ENCODE results near the gene SALL1.

Gene SALL1

GRCh38 chr16:51144203-51144602, 6.9 kb downstream of the SALL1 start:
- H3K9ac ChIP-seq (ENCODE audit: low read length): no peak overlapping the region
- H3K4me3 ChIP-seq (ENCODE audit: low read length): no peak overlapping the region
- peaks cover 11% of the 10 kb centered on the region for H3K36me3 ChIP-seq (ENCODE audit: control insufficient read depth, insufficient read depth, low read length)
- H3K79me1 ChIP-seq (ENCODE audit: low read length): peaks cover 22% of the 10 kb centered on the region
- no peak overlapping the region for H2BK5ac ChIP-seq (ENCODE audit: low read length)
- H3K79me2 ChIP-seq (ENCODE audit: control insufficient read depth, insufficient read depth, low read length): peaks cover 78% of the 10 kb centered on the region
- H3K27me3 ChIP-seq (ENCODE audit: insufficient read depth, low read length, poor library complexity): no peaks in the 10 kb centered on the region
- H3K4me1 ChIP-seq (ENCODE audit: control insufficient read depth, low read depth, low read length): peaks cover 7% of the 10 kb centered on the region
- H3K27ac ChIP-seq (ENCODE audit: low read depth, low read length): no peak overlapping the region
- H3K56ac ChIP-seq (ENCODE audit: low read length): no peak overlapping the region
- no peak overlapping the region for H4K8ac ChIP-seq (ENCODE audit: low read depth, low read length)
- H3K18ac ChIP-seq (ENCODE audit: low read length): no peak overlapping the region
- no peak overlapping the region for H2BK15ac ChIP-seq (replicated peaks; ENCODE audit: low read depth)
- DNase-seq: no peak
- H4K5ac ChIP-seq (ENCODE audit: low read length): no peak overlapping the region
- no peak overlapping the region for H2BK120ac ChIP-seq (ENCODE audit: low read depth, low read length)
- H3K4me2 ChIP-seq (ENCODE audit: low read length): no peak overlapping the region
- H3K4ac ChIP-seq (ENCODE audit: low read depth, low read length): no peak overlapping the region
- no peak overlapping the region for H2AK5ac ChIP-seq (ENCODE audit: low read length)
- H3K23ac ChIP-seq (ENCODE audit: low read length): no peak overlapping the region
- WGBS (ENCODE audit: extremely low coverage, insufficient coverage, low lambda C conversion rate): no CpG with 5 or more reads among the region's 1 CpG

- Histone ChIP-seq H3K79me2 (ENCODE audit: control insufficient read depth, insufficient read depth, low read length) (peaks cover 77% of the 10 kb centered on the region), H2BK5ac (ENCODE audit: low read length) (no peak overlapping the region), H3K4me3 (ENCODE audit: low read length) (no peak overlapping the region), H3K27ac (ENCODE audit: low read depth, low read length) (no peak overlapping the region), H3K9ac (ENCODE audit: low read length) (no peak overlapping the region), H3K56ac (ENCODE audit: low read length) (no peak overlapping the region), H3K36me3 (ENCODE audit: control insufficient read depth, insufficient read depth, low read length) (peaks cover 17% of the 10 kb centered on the region), H2BK15ac (replicated peaks; ENCODE audit: low read depth) (no peak overlapping the region), H3K27me3 (ENCODE audit: insufficient read depth, low read length, poor library complexity) (no peaks in the 10 kb centered on the region), H2BK120ac (ENCODE audit: low read depth, low read length) (no peak overlapping the region), H3K18ac (ENCODE audit: low read length) (no peak overlapping the region), H3K23ac (ENCODE audit: low read length) (no peak overlapping the region), H3K4ac (ENCODE audit: low read depth, low read length) (no peak overlapping the region), H2AK5ac (ENCODE audit: low read length) (no peak overlapping the region), H4K5ac (ENCODE audit: low read length) (no peak overlapping the region), H3K79me1 (ENCODE audit: low read length) (peaks cover 30% of the 10 kb centered on the region), H4K8ac (ENCODE audit: low read depth, low read length) (no peak overlapping the region), H3K4me1 (ENCODE audit: control insufficient read depth, low read depth, low read length) (peaks cover 7% of the 10 kb centered on the region), H3K4me2 (ENCODE audit: low read length) (no peak overlapping the region)
- WGBS (ENCODE audit: extremely low coverage, insufficient coverage, low lambda C conversion rate): no CpG with 5 or more reads among the region's 5 CpGs
- DNase-seq: no peak
These were observed 7.7 kb downstream of the SALL1 start for GRCh38 chr16:51143196-51143977.

- H3K79me1 ChIP-seq (ENCODE audit: low read length): peaks cover 38% of the 10 kb centered on the region
These were observed 9.5 kb downstream of the SALL1 start for GRCh38 chr16:51141541-51141940.

GRCh38 chr16:51141106-51141505, 10.0 kb downstream of the SALL1 start:
- no peak overlapping the region for H2BK5ac ChIP-seq (ENCODE audit: low read length)
- no peak overlapping the region for H4K5ac ChIP-seq (ENCODE audit: low read length)
- H2BK15ac ChIP-seq (replicated peaks; ENCODE audit: low read depth): no peak overlapping the region
- no CpG with 5 or more reads among the region's 9 CpGs for WGBS (ENCODE audit: extremely low coverage, insufficient coverage, low lambda C conversion rate)
- H3K27ac ChIP-seq (ENCODE audit: low read depth, low read length): no peak overlapping the region
- H3K23ac ChIP-seq (ENCODE audit: low read length): no peak overlapping the region
- H3K56ac ChIP-seq (ENCODE audit: low read length): no peak overlapping the region
- H3K4me1 ChIP-seq (ENCODE audit: control insufficient read depth, low read depth, low read length): peaks cover 2% of the 10 kb centered on the region
- H3K79me1 ChIP-seq (ENCODE audit: low read length): peaks cover 36% of the 10 kb centered on the region
- no peaks in the 10 kb centered on the region for H3K27me3 ChIP-seq (ENCODE audit: insufficient read depth, low read length, poor library complexity)
- no peak overlapping the region for H3K4me3 ChIP-seq (ENCODE audit: low read length)
- no peak overlapping the region for H2BK120ac ChIP-seq (ENCODE audit: low read depth, low read length)
- no peak overlapping the region for H3K18ac ChIP-seq (ENCODE audit: low read length)
- no peak overlapping the region for H3K4ac ChIP-seq (ENCODE audit: low read depth, low read length)
- no peak overlapping the region for H2AK5ac ChIP-seq (ENCODE audit: low read length)
- no peak overlapping the region for H3K4me2 ChIP-seq (ENCODE audit: low read length)
- H3K79me2 ChIP-seq (ENCODE audit: control insufficient read depth, insufficient read depth, low read length): peaks cover 64% of the 10 kb centered on the region
- H3K36me3 ChIP-seq (ENCODE audit: control insufficient read depth, insufficient read depth, low read length): peaks cover 24% of the 10 kb centered on the region
- H4K8ac ChIP-seq (ENCODE audit: low read depth, low read length): no peak overlapping the region
- no peak for DNase-seq
- H3K9ac ChIP-seq (ENCODE audit: low read length): no peak overlapping the region

More at GRCh38 chr16:51141541-51141940, 9.5 kb downstream of the SALL1 start:
- no peak overlapping the region for H3K27ac ChIP-seq (ENCODE audit: low read depth, low read length)
- WGBS (ENCODE audit: extremely low coverage, insufficient coverage, low lambda C conversion rate): no CpG with 5 or more reads among the region's 21 CpGs
- no peak for DNase-seq
- no peak overlapping the region for H2BK5ac ChIP-seq (ENCODE audit: low read length)
- no peak overlapping the region for H2BK15ac ChIP-seq (replicated peaks; ENCODE audit: low read depth)
- H3K56ac ChIP-seq (ENCODE audit: low read length): no peak overlapping the region
- H3K36me3 ChIP-seq (ENCODE audit: control insufficient read depth, insufficient read depth, low read length): peaks cover 24% of the 10 kb centered on the region
- H4K5ac ChIP-seq (ENCODE audit: low read length): no peak overlapping the region
- H3K4me1 ChIP-seq (ENCODE audit: control insufficient read depth, low read depth, low read length): peaks cover 6% of the 10 kb centered on the region
- no peak overlapping the region for H2AK5ac ChIP-seq (ENCODE audit: low read length)
- no peak overlapping the region for H2BK120ac ChIP-seq (ENCODE audit: low read depth, low read length)
- H3K9ac ChIP-seq (ENCODE audit: low read length): no peak overlapping the region
- peaks cover 69% of the 10 kb centered on the region for H3K79me2 ChIP-seq (ENCODE audit: control insufficient read depth, insufficient read depth, low read length)
- no peak overlapping the region for H3K4me2 ChIP-seq (ENCODE audit: low read length)
- no peak overlapping the region for H3K4ac ChIP-seq (ENCODE audit: low read depth, low read length)
- no peak overlapping the region for H3K4me3 ChIP-seq (ENCODE audit: low read length)
- H3K27me3 ChIP-seq (ENCODE audit: insufficient read depth, low read length, poor library complexity): no peaks in the 10 kb centered on the region
- H4K8ac ChIP-seq (ENCODE audit: low read depth, low read length): no peak overlapping the region
- H3K23ac ChIP-seq (ENCODE audit: low read length): no peak overlapping the region
- no peak overlapping the region for H3K18ac ChIP-seq (ENCODE audit: low read length)

- Histone ChIP-seq H4K5ac (ENCODE audit: low read length) (no peak overlapping the region), H2BK15ac (replicated peaks; ENCODE audit: low read depth) (no peak overlapping the region), H3K79me1 (ENCODE audit: low read length) (peaks cover 34% of the 10 kb centered on the region), H3K23ac (ENCODE audit: low read length) (no peak overlapping the region), H3K79me2 (ENCODE audit: control insufficient read depth, insufficient read depth, low read length) (peaks cover 56% of the 10 kb centered on the region), H3K36me3 (ENCODE audit: control insufficient read depth, insufficient read depth, low read length) (peaks cover 24% of the 10 kb centered on the region), H2BK5ac (ENCODE audit: low read length) (no peak overlapping the region), H3K4me3 (ENCODE audit: low read length) (no peak overlapping the region), H2BK120ac (ENCODE audit: low read depth, low read length) (no peak overlapping the region), H2AK5ac (ENCODE audit: low read length) (no peak overlapping the region), H3K18ac (ENCODE audit: low read length) (no peak overlapping the region), H3K9ac (ENCODE audit: low read length) (no peak overlapping the region), H3K4ac (ENCODE audit: low read depth, low read length) (no peak overlapping the region), H3K27me3 (ENCODE audit: insufficient read depth, low read length, poor library complexity) (no peaks in the 10 kb centered on the region), H3K4me2 (ENCODE audit: low read length) (no peak overlapping the region), H3K4me1 (ENCODE audit: control insufficient read depth, low read depth, low read length) (no peaks in the 10 kb centered on the region), H3K56ac (ENCODE audit: low read length) (no peak overlapping the region), H4K8ac (ENCODE audit: low read depth, low read length) (no peak overlapping the region), H3K27ac (ENCODE audit: low read depth, low read length) (no peak overlapping the region)
- WGBS (ENCODE audit: extremely low coverage, insufficient coverage, low lambda C conversion rate): no CpG with 5 or more reads among the region's 15 CpGs
- no peak for DNase-seq
These were observed 11.0 kb downstream of the SALL1 start for GRCh38 chr16:51140112-51140511.

- H3K18ac ChIP-seq (ENCODE audit: low read length): no peak overlapping the region
- H3K27ac ChIP-seq (ENCODE audit: low read depth, low read length): no peak overlapping the region
- H4K8ac ChIP-seq (ENCODE audit: low read depth, low read length): no peak overlapping the region
- H3K9ac ChIP-seq (ENCODE audit: low read length): no peak overlapping the region
- H3K4ac ChIP-seq (ENCODE audit: low read depth, low read length): no peak overlapping the region
- H3K4me2 ChIP-seq (ENCODE audit: low read length): no peak overlapping the region
- no peak overlapping the region for H2AK5ac ChIP-seq (ENCODE audit: low read length)
- no peak overlapping the region for H2BK15ac ChIP-seq (replicated peaks; ENCODE audit: low read depth)
- peaks cover 52% of the 10 kb centered on the region for H3K79me2 ChIP-seq (ENCODE audit: control insufficient read depth, insufficient read depth, low read length)
- no peak overlapping the region for H3K23ac ChIP-seq (ENCODE audit: low read length)
- no peak for DNase-seq
- no peaks in the 10 kb centered on the region for H3K27me3 ChIP-seq (ENCODE audit: insufficient read depth, low read length, poor library complexity)
- no peak overlapping the region for H2BK120ac ChIP-seq (ENCODE audit: low read depth, low read length)
- H3K4me3 ChIP-seq (ENCODE audit: low read length): no peak overlapping the region
- H2BK5ac ChIP-seq (ENCODE audit: low read length): no peak overlapping the region
- no CpG with 5 or more reads among the region's 11 CpGs for WGBS (ENCODE audit: extremely low coverage, insufficient coverage, low lambda C conversion rate)
- H3K36me3 ChIP-seq (ENCODE audit: control insufficient read depth, insufficient read depth, low read length): peaks cover 24% of the 10 kb centered on the region
- peaks cover 34% of the 10 kb centered on the region for H3K79me1 ChIP-seq (ENCODE audit: low read length)
- no peak overlapping the region for H4K5ac ChIP-seq (ENCODE audit: low read length)
- no peaks in the 10 kb centered on the region for H3K4me1 ChIP-seq (ENCODE audit: control insufficient read depth, low read depth, low read length)
- no peak overlapping the region for H3K56ac ChIP-seq (ENCODE audit: low read length)
These were observed 11.5 kb downstream of the SALL1 start for GRCh38 chr16:51139568-51139967.

Data from mesendoderm (in vitro differentiated cells).